GM13976 (cell line): ENCODE measurements around the gene C6orf141.
"Not testable (repeated sequence)": the region's sequence is repeated elsewhere in the genome, so short reads cannot be mapped to it uniquely, and the experiment has no call there.

Experiments
- DNase-seq: peaks from one replicate; pipeline ENCODE4 v3.0.0; 2012; ENCODE audit warnings: low spot score
- CTCF ChIP-seq: IDR thresholded peaks from 2 replicates; pipeline ENCODE4 v1.5.1; 2012; ENCODE audit warnings: borderline replicate concordance, mild to moderate bottlenecking; ENCODE audit not compliant: insufficient read depth; ENCODE audit errors: extremely low read depth, missing control alignments, control extremely low read depth
- in situ Hi-C: fragments of 300-500 bp; cut with MboI; formaldehyde crosslinking; loops from one replicate; pipeline ENCODE4 v1.12.0; 2022; ENCODE audit warnings: low sequenced_read_pairs, mixed read lengths, inconsistent platforms; ENCODE audit not compliant: unreplicated experiment

The C6orf141 gene

GRCh38 chr6:49564552-49564951 is 14.1 kb downstream of the C6orf141 start:
- no peak for TF ChIP-seq CTCF
- in situ Hi-C loops = no loop called here
- DNase-seq = no peak

GRCh38 chr6:49565261-49565660 is 14.8 kb downstream of the C6orf141 start:
- in situ Hi-C loops = no loop called here
- TF ChIP-seq CTCF = no peak
- DNase-seq = no peak

GRCh38 chr6:49565855-49566254 is 15.4 kb downstream of the C6orf141 start:
- TF ChIP-seq CTCF = no peak
- DNase-seq = no peak
- in situ Hi-C loops = no loop called here

- in situ Hi-C loops = no loop called here
- no peak for DNase-seq
- no peak for TF ChIP-seq CTCF
These were observed 20.1 kb downstream of the C6orf141 start for GRCh38 chr6:49570474-49571079.

GRCh38 chr6:49576618-49577017 is 26.1 kb downstream of the C6orf141 start:
- in situ Hi-C loops = no loop called here
- TF ChIP-seq CTCF = no peak
- no peak for DNase-seq

- TF ChIP-seq CTCF = no peak
- no peak for DNase-seq
- in situ Hi-C loops = no loop called here
These were observed 29.2 kb downstream of the C6orf141 start for GRCh38 chr6:49579649-49580048.

- in situ Hi-C loops = no loop called here
- no peak for DNase-seq
- TF ChIP-seq CTCF = no peak
These were observed 32.1 kb downstream of the C6orf141 start for GRCh38 chr6:49582529-49582928.

GRCh38 chr6:49587262-49587661 is 36.8 kb downstream of the C6orf141 start:
- DNase-seq, in situ Hi-C loops: not testable (repeated sequence)
